Measurements from ENCODE around the gene CXXC5. TPM values are rescaled to one million over a fixed set of nuclear protein-coding genes. Genes with fewer than 3 reads are reported as not detected.

The CXXC5 gene
- total and polyA plus RNA-seq, 9 of the 15 experiments (the other 6 are each of a cell fraction or from before 2014, with no cell fraction given), result 1.9 to 123 (median 45.8) TPM

- POLR2A ChIA-PET, result interaction anchor here (0.5 to 2.4 kb wide), 5 partner anchors 9 to 255 kb away, joined by 3 to 7 read pairs (median 5); partner anchors contain the start of gene CXXC5
- no peak for DNase-seq (ENCODE audit: extremely low read depth in 1 of 4, low spot score in 3 of 4)
- H3K9me3 ChIP-seq (replicated peaks; ENCODE audit: control insufficient read depth, insufficient read depth, low read depth, low read length), result no peaks in the 10 kb centered on the region
- no peak for ATAC-seq
- peaks cover 3% of the 10 kb centered on the region for H3K9me1 ChIP-seq (ENCODE audit: control insufficient read depth, insufficient read depth, low read length)
- H3K27ac ChIP-seq (ENCODE audit: extremely low read depth, low read depth, low read length), result no peak overlapping the region
- H3K27me3 ChIP-seq (ENCODE audit: control insufficient read depth in 2 of 2, insufficient read depth in 2 of 2, low read length in 2 of 2), result no peaks in the 10 kb centered on the region
- peaks cover 4 to 6% of the 10 kb centered on the region in 2 experiments; a peak in 3 of 5 replicates for H3K4me1 ChIP-seq (replicated peaks in 1 of 2; ENCODE audit: control insufficient read depth in 2 of 2, insufficient read depth in 2 of 2, low read length in 2 of 2)
- 0 out of 2 replicates have a peak, but pooled peaks cover 3% of the 10 kb centered on the region for H4K20me1 ChIP-seq (replicated peaks; ENCODE audit: control insufficient read depth, insufficient read depth, low read length)
- H2AFZ ChIP-seq (ENCODE audit: low read depth, low read length), result no peak overlapping the region
- H3K36me3 ChIP-seq (ENCODE audit: control insufficient read depth, insufficient read depth, low read length), result peaks cover 50% of the 10 kb centered on the region
- FAIRE-seq, result no peak
- H3K79me2 ChIP-seq (ENCODE audit: control insufficient read depth, insufficient read depth, low read length), result peaks cover 5% of the 10 kb centered on the region; the same call in 2 of the 3 replicates
- intact Hi-C loops (cut with micrococcal nuclease), result loop anchor here (2.0 to 10.0 kb wide), 3 partner anchors 208 to 334 kb away; no protein-coding TSS in a partner anchor
- no peak overlapping the region for H3K4me3 ChIP-seq
- BruUV-seq (replicated peaks), result no TSS peak
- H3K4me2 ChIP-seq (ENCODE audit: insufficient read depth, low read length), result no peak overlapping the region
- 0 out of 2 replicates have a peak, but pooled peaks have one; percentile 33 for TF ChIP-seq ZNF512 (tag; IDR thresholded peaks at IDR 0.05)
- no peak for TF ChIP-seq PTTG1 (tag; IDR thresholded peaks at IDR 0.05; ENCODE audit: low read depth)
- H3K9ac ChIP-seq (ENCODE audit: insufficient read depth in 1 of 2, low read depth in 2 of 2, low read length in 2 of 2), result no peak overlapping the region
- CTCF ChIA-PET (ENCODE audit: low intra/inter-chr PET ratio), result no interaction called here
- in situ Hi-C loops (cut with MboI), result loop anchor here (5.0 to 10.0 kb wide), 2 partner anchors 131 to 224 kb away; no protein-coding TSS in a partner anchor
Observed at GRCh38 chr5:139630855-139631254, 17.3 kb upstream of the CXXC5 start.

All from K562 (cell line).